HS-5 (cell line): ENCODE data around the gene FMN1.
"Not testable (repeated sequence)": the region's sequence is repeated elsewhere in the genome, so short reads cannot be mapped to it uniquely, and the experiment has no call there.

Experiments used
- DNase-seq: peaks from one replicate; pipeline ENCODE4 v3.0.0-alpha.2; 2012; ENCODE audit warnings: low read depth

Gene FMN1

GRCh38 chr15:33091983-33092693 is 102.4 kb downstream of the FMN1 start:
- no peak for DNase-seq

- no peak for DNase-seq
Measured at GRCh38 chr15:33089878-33090757, 104.4 kb downstream of the FMN1 start.

GRCh38 chr15:33089165-33089877 is 105.2 kb downstream of the FMN1 start:
- DNase-seq = no peak

GRCh38 chr15:33086500-33087121 is 107.9 kb downstream of the FMN1 start:
- no peak for DNase-seq

GRCh38 chr15:33084661-33085060 is 109.9 kb downstream of the FMN1 start:
- DNase-seq = no peak

- no peak for DNase-seq
Measured at GRCh38 chr15:33083232-33084081, 111.1 kb downstream of the FMN1 start.

- DNase-seq = no peak
Measured at GRCh38 chr15:33080006-33080405, 114.5 kb downstream of the FMN1 start.

- no peak for DNase-seq
Measured at GRCh38 chr15:33078607-33079006, 115.9 kb downstream of the FMN1 start.

- no peak for DNase-seq
Measured at GRCh38 chr15:33076937-33077336, 117.6 kb downstream of the FMN1 start.

DNA sequence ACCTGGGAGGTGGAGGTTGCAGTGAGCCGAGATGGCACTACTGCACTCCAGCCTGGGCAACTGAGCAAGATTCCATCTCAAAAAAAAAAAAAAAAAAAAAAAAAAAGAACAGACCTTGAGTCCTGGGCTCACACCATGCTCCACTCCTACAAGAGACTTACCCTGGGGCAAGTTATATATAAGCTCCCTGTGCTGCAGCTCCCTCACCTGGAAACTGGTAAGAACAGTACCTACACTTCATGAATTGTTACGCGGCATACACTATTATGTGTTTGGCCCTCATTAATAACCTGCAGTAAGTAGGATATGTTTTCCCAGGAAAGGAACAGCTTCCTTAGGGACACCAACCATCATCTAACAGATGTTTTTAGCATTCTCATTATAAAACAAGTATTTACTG is 119.6 kb downstream of the FMN1 start:
- no peak for DNase-seq

DNA sequence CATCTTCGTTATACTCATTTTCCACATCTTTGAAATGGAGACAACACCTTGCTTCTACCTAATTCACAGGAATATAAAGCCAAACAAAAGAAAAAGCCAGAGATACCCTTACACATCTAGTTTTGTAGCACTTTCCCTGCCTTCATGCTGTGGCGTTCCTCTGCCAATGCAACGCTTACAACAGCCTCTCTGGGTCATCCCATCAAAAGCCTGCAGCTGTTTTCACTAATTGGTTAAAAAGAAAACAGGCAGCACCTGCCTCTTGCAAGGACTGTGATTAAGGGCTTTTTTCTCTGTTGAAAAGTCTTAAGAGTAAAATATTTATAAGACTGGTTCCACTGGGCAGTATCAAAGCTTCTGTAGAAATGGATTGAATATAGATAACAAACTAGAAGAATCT is 120.3 kb downstream of the FMN1 start:
- DNase-seq = no peak

GRCh38 chr15:33071451-33071850 is 123.1 kb downstream of the FMN1 start:
- no peak for DNase-seq

- DNase-seq = not testable (repeated sequence)
Measured at GRCh38 chr15:33069903-33070302, 124.6 kb downstream of the FMN1 start.

DNA sequence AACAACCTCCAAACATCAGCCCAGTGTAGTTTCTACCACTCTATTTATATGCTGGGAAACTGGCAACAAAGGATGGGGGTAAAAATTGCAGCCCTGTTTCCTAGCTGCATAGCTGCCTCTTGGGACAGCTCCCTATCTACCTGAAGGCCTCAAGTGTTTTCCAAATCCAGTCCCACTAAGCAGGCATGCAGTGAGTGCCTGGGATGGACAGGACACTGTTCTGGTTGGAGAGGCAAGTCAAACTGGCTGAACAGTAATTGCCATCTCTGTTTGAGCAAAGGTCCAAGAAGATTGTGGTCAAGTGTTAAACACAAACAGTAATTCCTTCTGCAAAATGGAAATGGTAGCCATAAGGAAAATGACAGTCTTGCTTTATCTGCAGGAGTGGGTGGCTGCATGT is 125.4 kb downstream of the FMN1 start:
- no peak for DNase-seq

DNA sequence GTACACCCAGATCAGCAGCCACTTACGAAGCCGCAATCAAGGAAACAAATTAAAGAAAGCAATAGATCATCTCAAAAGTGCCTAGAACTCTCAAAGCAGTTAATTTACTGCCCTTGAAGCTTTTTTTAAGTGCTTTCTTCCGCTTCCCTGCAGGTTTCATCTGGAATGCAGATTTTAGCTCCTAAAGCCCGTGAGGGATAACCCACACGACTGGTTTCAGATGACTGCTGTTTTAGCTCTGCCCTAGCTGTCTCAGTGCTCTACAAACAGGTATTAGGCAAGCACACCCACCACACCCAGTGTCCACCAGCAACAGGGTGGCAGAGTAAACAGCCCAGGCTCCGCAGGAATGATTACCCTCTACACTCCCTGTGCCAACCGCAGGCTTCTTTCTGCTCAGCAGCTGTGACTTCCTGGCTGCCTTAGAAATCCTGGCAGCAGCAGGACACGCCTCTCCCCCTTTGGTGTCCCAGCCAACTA is 126.0 kb downstream of the FMN1 start:
- DNase-seq = no peak

- no peak for DNase-seq
Measured at GRCh38 chr15:33068007-33068481, 126.5 kb downstream of the FMN1 start.

- DNase-seq = peak; percentile 40
Measured at GRCh38 chr15:33067456-33067855, 127.1 kb downstream of the FMN1 start.

- DNase-seq = no peak
Measured at GRCh38 chr15:33066584-33066983, 127.9 kb downstream of the FMN1 start.

- no peak for DNase-seq
Measured at GRCh38 chr15:33064878-33065277, 129.6 kb downstream of the FMN1 start.

DNA sequence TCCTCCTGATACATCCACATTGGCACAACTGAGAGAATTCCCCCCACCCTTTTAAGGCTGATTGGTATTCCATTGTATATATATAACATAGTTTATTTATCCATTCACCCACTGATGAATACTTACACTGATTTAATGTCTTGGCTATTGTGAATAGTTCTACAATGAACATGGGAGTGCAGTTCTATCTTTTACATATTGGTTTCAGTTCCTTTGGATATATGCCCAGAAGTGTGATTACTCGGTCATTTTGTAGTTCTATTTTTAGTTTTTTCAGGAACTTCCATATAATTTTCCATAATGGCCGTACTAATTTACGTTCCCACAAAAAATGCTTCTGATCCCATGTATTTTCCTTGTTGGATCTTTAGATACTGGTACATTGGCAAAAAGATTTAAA is 135.3 kb downstream of the FMN1 start:
- DNase-seq = no peak

GRCh38 chr15:33057845-33058244 is 136.7 kb downstream of the FMN1 start:
- no peak for DNase-seq
